HFFc6 (cell line): Measurements from ENCODE around the gene RNF144A. TPM values are rescaled to one million over a fixed set of nuclear protein-coding genes. Genes with fewer than 3 reads are reported as not detected.

Experiments
- DNase-seq: peaks from one replicate; pipeline ENCODE4 v3.0.0-alpha.2; 2018
- H3K27ac Mint-ChIP-seq: 2 replicates; pipeline ENCODE4 v1.8.0; 2020; ENCODE audit warnings: mild to moderate bottlenecking, mixed read lengths
- H3K27me3 Mint-ChIP-seq: 2 replicates; pipeline ENCODE4 v1.8.0; 2021; ENCODE audit warnings: mild to moderate bottlenecking, moderate library complexity, mixed read lengths; ENCODE audit not compliant: insufficient read depth
- H3K36me3 Mint-ChIP-seq: 2 replicates; pipeline ENCODE4 v1.8.0; 2021; ENCODE audit warnings: low read depth, mixed read lengths
- H3K4me1 Mint-ChIP-seq: 2 replicates; pipeline ENCODE4 v1.8.0; 2020; ENCODE audit warnings: low read depth, mixed read lengths
- H3K4me3 Mint-ChIP-seq: 2 replicates; pipeline ENCODE4 v1.8.0; 2020; ENCODE audit warnings: mild to moderate bottlenecking, moderate library complexity, mixed read lengths
- H3K9me3 Mint-ChIP-seq: 2 replicates; pipeline ENCODE4 v1.8.0; 2020; ENCODE audit warnings: mild to moderate bottlenecking, mixed read lengths
- CTCF ChIP-seq: fragments of 200-600 bp; sonication (generic); IDR thresholded peaks from 2 replicates; pipeline ENCODE4 v1.5.0; 2021; ENCODE audit warnings: antibody characterized with exemption, mild to moderate bottlenecking
- total RNA-seq, 6 experiments: library from RNA; stranded (reverse); fragmentation: NEBNext Ultra II Directional; extraction: Animal tissue kit (Norgen Biotek cat#: 25700); gene quantifications; 2 replicates in 1 of 6; 3 replicates in 5 of 6; pipeline ENCODE4 v1.2.3, GENCODE V29; 2021

RNF144A gene
- total RNA-seq, 6 experiments from 2014 or later = not detected

GRCh38 chr2:6943523-6943922 lies 26.3 kb downstream of the RNF144A start:
- Mint-ChIP-seq H3K36me3 (peaks cover 7% of the 10 kb centered on the region; the same call in 1 of the 2 replicates), H3K9me3 (peaks cover 57% of the 10 kb centered on the region), H3K4me1 (no peaks in the 10 kb centered on the region), H3K4me3 (no peak overlapping the region), H3K27me3 (peaks cover 2% of the 10 kb centered on the region), H3K27ac (no peak overlapping the region)
- no peak for TF ChIP-seq CTCF
- DNase-seq = no peak

- Mint-ChIP-seq H3K9me3 (peaks cover 60% of the 10 kb centered on the region), H3K36me3 (peaks cover 7% of the 10 kb centered on the region; the same call in 1 of the 2 replicates), H3K27ac (no peak overlapping the region), H3K4me1 (no peaks in the 10 kb centered on the region), H3K4me3 (no peak overlapping the region), H3K27me3 (peaks cover 2% of the 10 kb centered on the region)
- TF ChIP-seq CTCF = no peak
- no peak for DNase-seq
These were observed 26.8 kb downstream of the RNF144A start for GRCh38 chr2:6943971-6944370.

GRCh38 chr2:6944555-6944954 lies 27.3 kb downstream of the RNF144A start:
- TF ChIP-seq CTCF = no peak
- Mint-ChIP-seq H3K27ac (no peak overlapping the region), H3K4me3 (no peak overlapping the region), H3K9me3 (peaks cover 60% of the 10 kb centered on the region), H3K27me3 (peaks cover 2% of the 10 kb centered on the region), H3K36me3 (peaks cover 7% of the 10 kb centered on the region; the same call in 1 of the 2 replicates), H3K4me1 (no peaks in the 10 kb centered on the region)
- DNase-seq = no peak

- no peaks in the 10 kb centered on the region for H3K4me1 Mint-ChIP-seq
These were observed 28.0 kb downstream of the RNF144A start for GRCh38 chr2:6945087-6945813.

GRCh38 chr2:6945821-6946220 lies 28.6 kb downstream of the RNF144A start:
- Mint-ChIP-seq H3K27ac (no peak overlapping the region), H3K4me1 (no peaks in the 10 kb centered on the region), H3K4me3 (no peak overlapping the region), H3K27me3 (peaks cover 2% of the 10 kb centered on the region), H3K9me3 (peaks cover 58% of the 10 kb centered on the region), H3K36me3 (peaks cover 7% of the 10 kb centered on the region; the same call in 1 of the 2 replicates)
- DNase-seq = no peak
- no peak for TF ChIP-seq CTCF

More at GRCh38 chr2:6945087-6945813, 28.0 kb downstream of the RNF144A start:
- H3K27me3 Mint-ChIP-seq = peaks cover 2% of the 10 kb centered on the region
- H3K9me3 Mint-ChIP-seq = peaks cover 60% of the 10 kb centered on the region
- TF ChIP-seq CTCF = no peak
- H3K4me3 Mint-ChIP-seq = no peak overlapping the region
- DNase-seq = no peak
- H3K27ac Mint-ChIP-seq = no peak overlapping the region
- peaks cover 7% of the 10 kb centered on the region; the same call in 1 of the 2 replicates for H3K36me3 Mint-ChIP-seq
